IPS-NIHi7 (cell line): ENCODE measurements around the gene TMEM131L.
"Not testable (repeated sequence)": the region's sequence is repeated elsewhere in the genome, so short reads cannot be mapped to it uniquely, and the experiment has no call there.

Experiments
- DNase-seq: peaks from one replicate; pipeline ENCODE4 v3.0.0; 2012; ENCODE audit warnings: mixed read lengths; ENCODE audit errors: extremely low spot score

Gene TMEM131L

GRCh38 chr4:153466081-153466948 lies at the start of gene TMEM131L:
Gene TMEM131L, plus strand, starts transcription at chr4:153466360. Its CDS starts 38 bp downstream, at chr4:153466398.
- peak; percentile 89 for DNase-seq

- not testable (repeated sequence) for DNase-seq
Measured at GRCh38 chr4:153416456-153416855, 49.7 kb upstream of the TMEM131L start.

DNA sequence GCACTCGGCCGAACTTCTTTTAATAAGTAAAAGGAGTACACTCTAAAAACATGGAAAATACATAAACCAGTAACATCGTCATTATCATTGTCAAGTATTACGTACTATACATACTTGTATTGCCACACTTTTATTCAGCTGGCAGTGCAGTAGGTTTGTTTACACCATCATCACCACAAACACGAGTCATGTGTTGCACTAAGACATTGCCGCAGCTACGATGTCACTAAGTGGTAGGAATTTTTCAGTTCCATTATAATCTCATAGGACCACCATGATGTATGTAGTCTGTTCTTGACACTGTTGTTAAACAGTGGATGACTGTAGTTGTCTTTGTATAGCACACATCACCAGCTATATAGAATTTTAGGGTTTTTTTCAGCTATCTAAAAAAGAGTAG lies 48.0 kb upstream of the TMEM131L start:
- DNase-seq: no peak

DNA sequence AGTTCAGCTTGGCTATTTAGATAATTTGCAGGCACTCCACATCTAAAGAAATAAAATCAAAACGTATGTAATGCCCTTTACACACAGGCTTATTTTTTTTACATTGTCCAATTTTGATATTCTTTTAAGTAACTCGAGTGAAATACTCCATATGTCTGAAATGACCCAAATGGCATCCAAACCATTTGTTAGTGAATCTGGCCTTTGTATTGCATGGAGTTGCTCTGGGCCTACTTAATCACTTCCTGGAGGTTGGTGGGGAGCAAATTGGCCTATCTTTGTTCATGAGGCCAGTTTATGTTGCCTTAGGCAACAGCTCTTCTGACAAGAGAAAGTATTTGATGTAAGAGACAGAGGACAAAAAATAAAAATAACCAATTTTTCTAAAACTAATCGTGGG lies 47.6 kb upstream of the TMEM131L start:
- peak; percentile 35 for DNase-seq

DNA sequence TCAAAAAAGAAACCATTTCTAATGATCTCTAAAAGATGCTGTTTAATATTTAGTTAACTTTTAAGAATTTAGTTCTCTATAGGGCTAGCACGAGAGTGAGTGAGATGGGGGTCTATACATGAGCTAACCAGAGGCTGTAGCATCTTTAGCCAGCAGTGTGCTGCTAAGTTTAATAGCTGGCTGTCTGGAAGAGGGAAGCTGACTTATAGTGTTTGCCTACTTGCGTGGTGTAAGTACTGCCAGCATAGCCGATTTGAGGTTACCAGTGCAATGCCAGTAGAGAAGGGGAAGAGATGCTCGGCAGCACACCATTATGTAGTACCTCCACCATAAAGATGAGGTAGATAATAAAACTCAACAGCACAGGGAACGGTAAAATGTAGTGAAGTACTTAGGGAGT lies 47.1 kb upstream of the TMEM131L start:
- no peak for DNase-seq

- DNase-seq: no peak
Measured at GRCh38 chr4:153419673-153420278, 46.4 kb upstream of the TMEM131L start.

DNA sequence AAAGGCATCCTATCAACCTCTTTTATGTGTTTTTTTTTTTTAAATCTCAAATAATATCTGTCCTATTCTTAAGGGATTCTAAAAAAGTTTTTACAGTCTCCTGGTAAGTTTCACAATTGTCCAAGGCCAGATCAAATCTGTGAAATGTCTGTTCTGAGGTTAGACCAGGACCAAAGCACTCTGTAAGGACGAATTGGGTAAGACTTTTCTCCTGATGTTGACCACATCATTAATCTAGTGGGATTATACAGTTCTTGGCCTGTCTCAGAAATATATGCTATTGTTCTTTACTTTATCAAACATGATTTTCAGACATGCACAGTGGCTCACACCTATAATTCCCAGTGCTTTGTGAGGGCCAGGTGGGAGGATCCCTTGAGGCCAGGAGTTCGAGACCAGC lies 45.8 kb upstream of the TMEM131L start:
- DNase-seq: no peak

DNA sequence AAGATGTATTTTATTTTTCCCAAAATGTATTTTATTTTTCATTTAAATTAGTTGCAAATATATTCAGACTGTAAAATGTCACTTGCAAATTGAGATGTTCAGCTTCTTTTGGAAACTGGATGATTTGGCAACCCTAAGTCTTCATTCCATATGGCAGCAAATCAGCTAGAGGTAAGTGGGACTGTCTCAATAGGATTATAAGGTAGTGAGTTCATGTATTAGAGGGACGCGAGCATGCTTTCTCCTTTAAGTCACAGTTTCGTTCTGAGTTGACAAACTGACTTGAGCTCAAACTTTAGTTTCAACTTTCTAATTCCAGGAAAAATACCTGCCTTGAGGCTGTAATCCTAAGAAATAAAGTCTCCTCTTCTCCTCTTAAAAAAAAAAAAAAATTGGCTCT lies 44.2 kb upstream of the TMEM131L start:
- no peak for DNase-seq

- no peak for DNase-seq
Measured at GRCh38 chr4:153426207-153426885, 39.8 kb upstream of the TMEM131L start.

GRCh38 chr4:153427363-153428071 lies 38.6 kb upstream of the TMEM131L start:
- DNase-seq: no peak

GRCh38 chr4:153428941-153429475 lies 37.2 kb upstream of the TMEM131L start:
- no peak for DNase-seq

GRCh38 chr4:153432965-153433753 lies 33.0 kb upstream of the TMEM131L start:
- peak; percentile 81 for DNase-seq

DNA sequence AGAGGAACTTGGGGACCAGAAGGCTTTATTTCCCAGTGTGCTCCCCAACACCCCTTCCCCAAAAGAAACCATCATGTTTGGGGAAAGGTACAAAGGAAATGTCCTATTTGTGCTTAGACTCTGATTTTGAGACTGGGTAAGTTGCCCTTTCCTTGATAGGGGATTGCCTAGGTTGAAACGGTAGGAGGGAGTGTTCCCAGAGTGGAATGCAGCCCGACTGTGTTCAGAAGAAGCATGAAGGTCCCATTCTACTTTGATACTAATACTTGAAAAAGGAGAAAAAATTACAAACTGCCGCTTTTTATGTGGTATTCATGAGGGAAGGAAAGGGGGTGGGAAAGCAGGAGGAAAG lies 32.4 kb upstream of the TMEM131L start:
- DNase-seq: no peak

DNA sequence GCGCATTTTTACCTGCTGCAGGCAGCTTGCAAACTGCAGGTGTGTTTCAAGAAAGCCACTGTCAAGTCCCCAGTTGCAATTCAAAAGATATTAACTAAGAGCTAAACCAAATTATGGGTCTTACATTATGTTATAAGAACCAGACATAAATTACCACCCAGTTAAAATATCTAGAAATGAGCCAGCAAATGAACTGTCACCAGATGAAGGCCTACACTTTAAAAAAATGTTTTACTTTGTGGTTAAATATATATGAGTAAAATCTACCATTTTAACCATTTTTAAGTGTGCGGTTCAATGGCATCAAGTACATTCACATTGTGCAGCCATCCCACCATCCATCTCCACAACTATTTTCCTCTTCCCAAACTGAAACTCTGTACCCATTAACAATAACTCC lies 32.0 kb upstream of the TMEM131L start:
- DNase-seq: no peak

GRCh38 chr4:153438916-153439756 lies 27.0 kb upstream of the TMEM131L start:
- DNase-seq: no peak

DNA sequence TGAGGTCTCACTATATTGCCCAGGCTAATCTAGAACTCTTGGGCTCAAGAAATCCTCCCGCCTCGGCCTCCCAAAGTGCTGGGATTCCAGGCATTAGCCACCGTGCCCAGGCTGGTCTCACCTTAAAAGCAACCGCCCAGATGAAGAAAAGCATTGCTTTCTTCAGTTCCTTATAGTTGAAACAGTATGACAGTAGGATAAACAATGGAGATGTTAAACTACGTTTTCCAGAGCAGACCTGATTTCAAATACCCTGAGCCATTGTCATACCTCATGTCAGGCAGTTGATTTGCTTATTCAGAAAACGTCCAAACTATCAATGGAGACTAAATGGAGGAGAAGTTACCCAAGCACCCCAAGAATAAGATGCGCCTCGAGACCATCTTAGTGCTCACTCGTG lies 26.3 kb upstream of the TMEM131L start:
- DNase-seq: no peak

GRCh38 chr4:153440475-153440874 lies 25.7 kb upstream of the TMEM131L start:
- DNase-seq: no peak

- no peak for DNase-seq
Measured at GRCh38 chr4:153447175-153447905, 18.8 kb upstream of the TMEM131L start.

GRCh38 chr4:153448003-153448731 lies 18.0 kb upstream of the TMEM131L start:
- no peak for DNase-seq
